Colonic mucosa (tissue), 4 donors: ENCODE measurements around the gene PTPRN2. TPM values are rescaled to one million over a fixed set of nuclear protein-coding genes. Genes with fewer than 3 reads are reported as not detected.
"Not testable (repeated sequence)": the region's sequence is repeated elsewhere in the genome, so short reads cannot be mapped to it uniquely, and the experiment has no call there.

Experiments
- DNase-seq: peaks from one replicate; pipeline ENCODE4 v3.0.0-alpha.2; 2020
- H3K27ac ChIP-seq: fragments of 200-600 bp; one replicate; pipeline ENCODE4 v1.8.0; 2021
- H3K27me3 ChIP-seq: fragments of 200-600 bp; one replicate; pipeline ENCODE4 v1.8.0; 2021
- H3K36me3 ChIP-seq: fragments of 200-600 bp; one replicate; pipeline ENCODE4 v1.8.0; 2021
- H3K4me1 ChIP-seq: fragments of 200-600 bp; one replicate; pipeline ENCODE4 v1.8.0; 2021; ENCODE audit warnings: mild to moderate bottlenecking
- H3K4me3 ChIP-seq: fragments of 200-600 bp; one replicate; pipeline ENCODE4 v1.8.0; 2021
- H3K9ac ChIP-seq, 2 donors: one replicate each; pipeline ENCODE4 v1.7.0; 2013; ENCODE audit warnings: control low read depth in 2 of 2, low read depth in 2 of 2, low read length in 2 of 2
- H3K9me3 ChIP-seq: fragments of 200-600 bp; one replicate; pipeline ENCODE4 v1.8.0; 2021
- CTCF ChIP-seq: fragments of 200-600 bp; IDR thresholded peaks from one replicate; pipeline ENCODE4 v1.8.0; 2022; ENCODE audit warnings: antibody characterized with exemption, mild to moderate bottlenecking
- intact Hi-C: fragments of 100-400 bp; cut with DNase I; formaldehyde crosslinking; loops from one replicate; pipeline ENCODE4 v1.14.1; 2022
- microRNA-seq: library from miRNA; unstranded; fragments of <30 nt; microRNA quantifications from one replicate; pipeline ENCODE4, GENCODE V29; 2019
- total RNA-seq, 2 donors: library from RNA; stranded (reverse); fragmentation: NEBNext Ultra II Directional in 1 of 2; extraction: Animal tissue kit (Norgen Biotek cat#: 25700) in 1 of 2; gene quantifications; one replicate each; pipeline ENCODE4 v1.2.1, GENCODE V29; 2021
- donor health status: healthy.
- donor health status: DM: no; HTN: no; CAD: no.
- donor health status: DM: no; HTN: no; CAD: no.

PTPRN2 gene
- total RNA-seq, 2 donors from 2014 or later = 14.7 to 21.6 TPM

DNA sequence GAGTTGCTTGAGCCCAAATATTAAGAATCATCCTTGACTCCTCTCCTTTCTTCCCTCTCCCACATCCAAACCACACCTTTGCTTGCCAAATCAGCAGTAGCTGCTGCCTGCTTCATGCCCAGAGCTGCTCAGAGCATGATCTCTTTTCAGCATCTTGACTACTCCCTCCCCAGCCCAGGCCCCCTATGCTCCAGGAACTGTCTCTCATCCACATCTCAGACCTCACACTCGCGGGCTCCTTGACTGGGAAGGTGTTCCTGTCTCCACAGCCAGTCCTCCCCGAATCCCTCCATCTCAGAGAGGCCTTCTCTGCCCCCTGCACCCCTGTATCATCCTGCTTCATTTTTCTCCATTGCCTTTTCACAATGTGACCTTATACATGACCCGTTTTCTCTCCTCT, 1093.8 kb downstream of the PTPRN2 start:
- no peaks in the 10 kb centered on the region for H3K4me1 ChIP-seq
- no peak for TF ChIP-seq CTCF
- intact Hi-C loops = no loop called here
- no peaks in the 10 kb centered on the region for H3K9me3 ChIP-seq
- no peak for DNase-seq
- H3K27ac ChIP-seq = no peak overlapping the region
- no peak overlapping the region for H3K4me3 ChIP-seq
- H3K36me3 ChIP-seq = no peaks in the 10 kb centered on the region
- no peak overlapping the region for H3K9ac ChIP-seq
- H3K27me3 ChIP-seq = no peaks in the 10 kb centered on the region

- no peak overlapping the region for H3K4me3 ChIP-seq
- intact Hi-C loops = no loop called here
- H3K27me3 ChIP-seq = no peaks in the 10 kb centered on the region
- no peak for DNase-seq
- H3K4me1 ChIP-seq = no peaks in the 10 kb centered on the region
- H3K9ac ChIP-seq = no peak overlapping the region
- no peak for TF ChIP-seq CTCF
- no peaks in the 10 kb centered on the region for H3K36me3 ChIP-seq
- no peak overlapping the region for H3K27ac ChIP-seq
- no peaks in the 10 kb centered on the region for H3K9me3 ChIP-seq
Measured at GRCh38 chr7:157493017-157493416, 1094.6 kb downstream of the PTPRN2 start.

DNA sequence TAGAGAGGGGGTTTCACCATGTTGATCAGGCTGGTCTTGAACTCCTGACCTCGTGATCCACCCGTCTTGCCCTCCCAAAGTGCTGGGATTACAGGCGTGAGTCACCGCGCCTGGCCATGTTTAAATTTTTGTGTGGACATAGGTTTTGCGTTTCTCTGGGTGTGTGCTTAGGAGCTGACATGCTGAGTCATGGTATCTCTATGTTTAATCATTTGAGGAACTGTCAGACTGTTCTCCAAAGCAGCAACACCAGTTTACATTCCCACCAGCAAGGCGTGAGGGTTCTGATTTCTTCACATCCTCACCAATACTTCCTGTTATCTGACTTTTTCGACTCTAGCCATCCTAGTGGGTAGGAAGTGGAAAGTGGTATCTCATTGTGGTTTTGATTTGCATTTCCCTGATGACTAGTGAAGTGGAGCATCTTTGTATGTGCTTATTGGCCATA, 1097.1 kb downstream of the PTPRN2 start:
- no peaks in the 10 kb centered on the region for H3K4me1 ChIP-seq
- intact Hi-C loops = no loop called here
- H3K9me3 ChIP-seq = no peaks in the 10 kb centered on the region
- H3K4me3 ChIP-seq = no peak overlapping the region
- H3K27me3 ChIP-seq = no peaks in the 10 kb centered on the region
- no peaks in the 10 kb centered on the region for H3K36me3 ChIP-seq
- H3K9ac ChIP-seq = no peak overlapping the region
- no peak overlapping the region for H3K27ac ChIP-seq
- no peak for DNase-seq
- TF ChIP-seq CTCF = no peak

DNA sequence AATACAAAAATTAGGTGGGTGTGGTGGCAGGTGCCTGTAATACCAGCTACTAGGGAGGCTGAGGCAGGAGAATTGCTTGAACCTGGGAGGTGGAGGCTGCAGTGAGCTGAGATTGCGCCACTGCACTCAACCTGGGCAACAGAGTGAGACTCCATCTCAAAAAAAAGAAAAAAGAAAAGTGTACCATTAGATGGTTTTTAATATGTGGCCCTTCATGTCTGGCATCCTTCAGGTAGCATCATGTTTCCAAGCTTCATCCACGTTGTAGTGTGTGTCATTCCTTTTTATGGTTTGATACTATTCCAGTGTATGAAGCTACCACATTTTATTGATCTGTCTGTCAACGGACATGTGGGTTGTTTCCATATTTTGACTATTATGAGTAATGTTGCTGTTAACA, 1097.8 kb downstream of the PTPRN2 start:
- DNase-seq, H3K27me3 ChIP-seq, H3K9me3 ChIP-seq, H3K4me3 ChIP-seq, H3K4me1 ChIP-seq, H3K27ac ChIP-seq, H3K36me3 ChIP-seq, H3K9ac ChIP-seq, intact Hi-C loops: not testable (repeated sequence)

Small RNA genes lying within 50 kb of the gene (microRNA-seq; reads per million reads assigned to microRNA genes)
- gene MIR153-2 (not detected), gene MIR5707 (not detected), gene MIR595 (not detected)

Other genes starting within 250 kb of the PTPRN2 start
- gene NCAPG2, start 117.0 kb upstream of the PTPRN2 start, total RNA-seq = 10 to 100 TPM; 15.0 to 48.4 TPM
- gene ESYT2, start 241.7 kb upstream of the PTPRN2 start, total RNA-seq = 100 to 1,000 TPM in 1 of 2 donors, 10 to 100 TPM in 1; 57.5 to 105 TPM